OCI-LY3 (cell line): Measurements from ENCODE around the gene MTX3.

ENCODE experiments used
- EZH2phosphoT487 ChIP-seq: fragments of 200-600 bp; shearing (Covaris generic); IDR thresholded peaks from 2 replicates; pipeline ENCODE4 v1.6.1; 2018; ENCODE audit warnings: antibody characterized with exemption, mixed run types, low read depth
- TF ChIP-seq, protein P1 (sequence below): fragments of 200-600, 300-600 bp; sonication (generic); IDR thresholded peaks from 2 replicates; pipeline ENCODE4 v1.5.1; 2014; ENCODE audit warnings: antibody characterized with exemption, low read length, low read depth

DNA sequence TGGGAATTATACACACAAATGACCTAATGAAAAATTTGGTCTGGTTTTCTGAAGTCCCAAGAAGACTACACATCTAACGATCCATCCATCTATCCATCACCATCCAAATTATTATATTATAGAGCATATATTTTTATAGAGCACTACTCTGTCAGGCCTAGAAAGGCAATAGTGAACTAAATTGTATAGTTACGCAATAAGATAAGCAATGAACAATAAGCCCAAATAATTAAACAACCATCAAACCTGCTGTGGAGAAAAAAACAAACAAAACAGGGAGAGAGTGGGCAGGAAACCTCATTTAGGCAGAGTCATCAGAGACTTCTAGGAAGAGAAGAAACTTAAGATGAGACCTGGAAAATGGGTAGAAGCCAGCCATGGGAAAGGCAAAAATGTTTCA lies 59.7 kb downstream of the MTX3 start:
- no peak for TF ChIP-seq EZH2phosphoT487
- TF ChIP-seq, protein P1, sequence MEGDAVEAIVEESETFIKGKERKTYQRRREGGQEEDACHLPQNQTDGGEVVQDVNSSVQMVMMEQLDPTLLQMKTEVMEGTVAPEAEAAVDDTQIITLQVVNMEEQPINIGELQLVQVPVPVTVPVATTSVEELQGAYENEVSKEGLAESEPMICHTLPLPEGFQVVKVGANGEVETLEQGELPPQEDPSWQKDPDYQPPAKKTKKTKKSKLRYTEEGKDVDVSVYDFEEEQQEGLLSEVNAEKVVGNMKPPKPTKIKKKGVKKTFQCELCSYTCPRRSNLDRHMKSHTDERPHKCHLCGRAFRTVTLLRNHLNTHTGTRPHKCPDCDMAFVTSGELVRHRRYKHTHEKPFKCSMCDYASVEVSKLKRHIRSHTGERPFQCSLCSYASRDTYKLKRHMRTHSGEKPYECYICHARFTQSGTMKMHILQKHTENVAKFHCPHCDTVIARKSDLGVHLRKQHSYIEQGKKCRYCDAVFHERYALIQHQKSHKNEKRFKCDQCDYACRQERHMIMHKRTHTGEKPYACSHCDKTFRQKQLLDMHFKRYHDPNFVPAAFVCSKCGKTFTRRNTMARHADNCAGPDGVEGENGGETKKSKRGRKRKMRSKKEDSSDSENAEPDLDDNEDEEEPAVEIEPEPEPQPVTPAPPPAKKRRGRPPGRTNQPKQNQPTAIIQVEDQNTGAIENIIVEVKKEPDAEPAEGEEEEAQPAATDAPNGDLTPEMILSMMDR = no peak
